ENCODE measurements around the gene TTN. TPM values are rescaled to one million over a fixed set of nuclear protein-coding genes. Genes with fewer than 3 reads are reported as not detected.

Gene TTN
- total and polyA plus RNA-seq, 2 of the 4 experiments (the other 2 are of a cell fraction): 0.02 to 0.18 TPM

DNA sequence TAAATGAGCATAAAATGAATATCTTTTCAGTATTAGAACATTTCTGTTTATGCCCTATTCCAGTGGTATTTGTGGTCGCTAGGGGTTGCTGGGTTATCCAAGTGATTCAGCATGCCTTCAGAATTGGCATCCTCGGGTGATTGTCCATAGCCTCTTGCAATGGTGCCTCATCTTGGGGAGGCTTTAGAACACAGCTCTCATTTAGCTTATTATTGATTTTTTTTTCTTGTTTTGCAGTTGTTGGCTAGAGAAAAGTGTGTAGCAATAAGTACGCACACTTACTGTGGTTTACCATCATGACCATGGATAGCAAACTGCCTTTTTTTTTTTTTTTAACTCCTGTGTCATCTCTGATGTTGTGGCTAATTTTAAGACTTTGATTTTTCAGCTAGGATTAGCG, 293.3 kb downstream of the TTN start:
- no peak overlapping the region for H2BK5ac ChIP-seq (ENCODE audit: low read depth, low read length, poor library complexity, severe bottlenecking)
- H2BK15ac ChIP-seq (ENCODE audit: low read depth, low read length): no peak overlapping the region
- H3K18ac ChIP-seq (ENCODE audit: low read depth, low read length): no peak overlapping the region
- peaks cover 8% of the 10 kb centered on the region; the same call in 1 of the 2 replicates for H3K36me3 ChIP-seq (ENCODE audit: control insufficient read depth, insufficient read depth, low read length)
- 0 out of 2 replicates have a peak, but pooled peaks cover 6% of the 10 kb centered on the region for H3K9me1 ChIP-seq (ENCODE audit: insufficient read depth, low read length)
- no peak overlapping the region for H3K4me3 ChIP-seq (ENCODE audit: insufficient read depth, low read depth, low read length)
- H3K4me2 ChIP-seq (ENCODE audit: low read depth, low read length): no peak overlapping the region
- ATAC-seq (ENCODE audit: low read depth) (no peak), DNase-seq (peak; percentile 33)
- dilution Hi-C loops (cut with HindIII; ENCODE audit: low sequenced_read_pairs, unreplicated experiment): no loop called here
- POLR2A ChIA-PET (ENCODE audit: unreplicated experiment): no interaction called here
- intact Hi-C loops (cut with micrococcal nuclease): no loop called here
- H2BK20ac ChIP-seq (ENCODE audit: low read depth, low read length): no peak overlapping the region
- no peak overlapping the region for H2AK9ac ChIP-seq (replicated peaks; ENCODE audit: low read depth, low read length, poor library complexity)
- no peak overlapping the region for H4K5ac ChIP-seq (ENCODE audit: low read depth, low read length)
- H3K23ac ChIP-seq (ENCODE audit: low read depth, low read length): no peak overlapping the region
- H3K4me1 ChIP-seq (ENCODE audit: control insufficient read depth, insufficient read depth, low read length): peaks cover 2% of the 10 kb centered on the region; the same call in 1 of the 2 replicates
- CTCF ChIA-PET: interaction anchor here (0.6 kb wide), 2 partner anchors 46 to 258 kb away, joined by 3 read pairs; no protein-coding TSS in a partner anchor
- BruUV-seq (replicated peaks): no TSS peak
- H3K27ac ChIP-seq (ENCODE audit: insufficient read depth, low read length): no peak overlapping the region
- no peak overlapping the region for H3K56ac ChIP-seq (ENCODE audit: extremely low read depth, insufficient read depth, low read length)
- no peak overlapping the region for H3K9ac ChIP-seq (ENCODE audit: low read depth, low read length)
- H3K14ac ChIP-seq (replicated peaks; ENCODE audit: low read depth, low read length): no peak overlapping the region
- no peaks in the 10 kb centered on the region for H3K9me3 ChIP-seq (ENCODE audit: control insufficient read depth, insufficient read depth, low read length)
- no CpG with 5 or more reads among the region's 4 CpGs for WGBS, 2 experiments (ENCODE audit: extremely low coverage in 2 of 2, insufficient read length in 1 of 2)
- TF ChIP-seq RFX5 (IDR thresholded peaks at IDR 0.05; ENCODE audit: low read depth, low read length) (0 out of 2 replicates have a peak, but pooled peaks have one; percentile 33), RAD21 (IDR thresholded peaks at IDR 0.05; ENCODE audit: low read length) (no peak)
- H3K4ac ChIP-seq (ENCODE audit: low read depth, low read length): no peak overlapping the region
- H2AK5ac ChIP-seq (ENCODE audit: low read depth, low read length): no peak overlapping the region
- no peak overlapping the region for H4K8ac ChIP-seq (ENCODE audit: low read depth in 2 of 2, low read length in 2 of 2)
- no peaks in the 10 kb centered on the region for H4K20me1 ChIP-seq (ENCODE audit: insufficient read depth, low read length)
- no peak overlapping the region for H2AFZ ChIP-seq (replicated peaks; ENCODE audit: low read length, poor library complexity)
- H2BK120ac ChIP-seq (ENCODE audit: low read depth, low read length): no peak overlapping the region
- in situ Hi-C loops (cut with MboI; ENCODE audit: low sequenced_read_pairs): no loop called here
- H3K79me1 ChIP-seq (ENCODE audit: low read depth in 1 of 2, low read length in 2 of 2): peaks cover under 1 to 2% of the 10 kb centered on the region in 2 experiments; a peak in 2 of 4 replicates
- no peak overlapping the region for H4K91ac ChIP-seq (ENCODE audit: insufficient read depth, low read depth, low read length)
- no peaks in the 10 kb centered on the region for H3K27me3 ChIP-seq (ENCODE audit: control insufficient read depth, insufficient read depth, low read length)

Measured in IMR-90 (cell line).